Natural killer cell (primary cell): Measurements from ENCODE around the gene MERTK. TPM values are rescaled to one million over a fixed set of nuclear protein-coding genes. Genes with fewer than 3 reads are reported as not detected.

Source experiments
- ATAC-seq, 3 donors: fragments of 150-1000 bp in 2 of 3; fragments of 200-7000 bp in 1 of 3; cut with Tn5 transposase; 1 replicate in 1 of 3; 2 replicates in 2 of 3; pipeline ENCODE4 v1.10.0; 2021; ENCODE audit warnings: mild to moderate bottlenecking in 2 of 3, moderate library complexity in 2 of 3
- DNase-seq, 2 donors: peaks; one replicate each; pipeline versions ENCODE4 v3.0.0 to v3.0.0-alpha.2; 2013 to 2021; ENCODE audit warnings: mixed read lengths in 1 of 2
- H3K27ac ChIP-seq: one replicate; pipeline ENCODE4 v1.5.1; 2013; ENCODE audit warnings: mild to moderate bottlenecking, low read length
- H3K27me3 ChIP-seq: one replicate; pipeline ENCODE4 v1.6.1; 2013; ENCODE audit warnings: low read length; ENCODE audit not compliant: control insufficient read depth, insufficient read depth
- H3K36me3 ChIP-seq: one replicate; pipeline ENCODE4 v1.6.1; 2013; ENCODE audit warnings: low read length; ENCODE audit not compliant: control insufficient read depth, insufficient read depth
- H3K4me1 ChIP-seq: one replicate; pipeline ENCODE4 v1.6.1; 2013; ENCODE audit warnings: low read length; ENCODE audit not compliant: control insufficient read depth, insufficient read depth
- H3K4me3 ChIP-seq: one replicate; pipeline ENCODE4 v1.5.1; 2013; ENCODE audit warnings: low read length
- H3K9me3 ChIP-seq: one replicate; pipeline ENCODE4 v1.6.1; 2013; ENCODE audit warnings: low read length; ENCODE audit not compliant: control insufficient read depth, insufficient read depth
- H3K27ac Mint-ChIP-seq, 2 donors: one replicate each; pipeline ENCODE4 v1.8.0; 2022; ENCODE audit warnings: mild to moderate bottlenecking in 2 of 2, mixed read lengths in 2 of 2, moderate library complexity in 1 of 2
- H3K27me3 Mint-ChIP-seq, 2 donors: one replicate each; pipeline ENCODE4 v1.8.0; 2022; ENCODE audit warnings: low read depth in 2 of 2, mixed read lengths in 2 of 2
- H3K36me3 Mint-ChIP-seq: one replicate; pipeline ENCODE4 v1.8.0; 2022; ENCODE audit warnings: mixed read lengths
- H3K4me1 Mint-ChIP-seq, 2 donors: one replicate each; pipeline ENCODE4 v1.8.0; 2022; ENCODE audit warnings: mixed read lengths in 2 of 2
- H3K4me3 Mint-ChIP-seq: one replicate; pipeline ENCODE4 v1.8.0; 2022; ENCODE audit warnings: mild to moderate bottlenecking, moderate library complexity, mixed read lengths
- H3K9me3 Mint-ChIP-seq, 2 donors: one replicate each; pipeline ENCODE4 v1.8.0; 2022; ENCODE audit warnings: mixed read lengths in 2 of 2
- WGBS: methylation state at CpG from one replicate; pipeline ENCODE4 v1.1.7; 2013; ENCODE audit warnings: missing lambda C conversion rate; ENCODE audit not compliant: insufficient coverage; 5-methylcytosine and 5-hydroxymethylcytosine counted together
- intact Hi-C: fragments of 100-400 bp; cut with micrococcal nuclease; formaldehyde crosslinking; loops from one replicate; pipeline ENCODE4 v1.14.2; 2022
- total RNA-seq, 4 donors: library from RNA; stranded (reverse); fragments of 120-200 nt in 1 of 4; gene quantifications; one replicate each; pipeline versions ENCODE4 v1.2.3 to v1.2.4, GENCODE V29; 2013 to 2022
- TF ChIP-seq, protein P1 (sequence below): fragments of 200-600 bp; IDR thresholded peaks from one replicate; pipeline ENCODE4 v1.8.0; 2022; ENCODE audit warnings: antibody characterized with exemption

MERTK gene
- total RNA-seq, 3 donors from 2014 or later (not counting 1 experiment from before 2014, with no cell fraction given), result 0.38 to 1.2 (median 0.45) TPM

GRCh38 chr2:112019569-112019982 lies 121.2 kb downstream of the MERTK start:
- Histone ChIP-seq H3K36me3 (no peaks in the 10 kb centered on the region), H3K4me3 (no peak overlapping the region), H3K9me3 (no peaks in the 10 kb centered on the region), H3K27me3 (no peaks in the 10 kb centered on the region), H3K4me1 (no peaks in the 10 kb centered on the region), H3K27ac (no peak overlapping the region)
- ATAC-seq, result no peak
- TF ChIP-seq, protein P1, sequence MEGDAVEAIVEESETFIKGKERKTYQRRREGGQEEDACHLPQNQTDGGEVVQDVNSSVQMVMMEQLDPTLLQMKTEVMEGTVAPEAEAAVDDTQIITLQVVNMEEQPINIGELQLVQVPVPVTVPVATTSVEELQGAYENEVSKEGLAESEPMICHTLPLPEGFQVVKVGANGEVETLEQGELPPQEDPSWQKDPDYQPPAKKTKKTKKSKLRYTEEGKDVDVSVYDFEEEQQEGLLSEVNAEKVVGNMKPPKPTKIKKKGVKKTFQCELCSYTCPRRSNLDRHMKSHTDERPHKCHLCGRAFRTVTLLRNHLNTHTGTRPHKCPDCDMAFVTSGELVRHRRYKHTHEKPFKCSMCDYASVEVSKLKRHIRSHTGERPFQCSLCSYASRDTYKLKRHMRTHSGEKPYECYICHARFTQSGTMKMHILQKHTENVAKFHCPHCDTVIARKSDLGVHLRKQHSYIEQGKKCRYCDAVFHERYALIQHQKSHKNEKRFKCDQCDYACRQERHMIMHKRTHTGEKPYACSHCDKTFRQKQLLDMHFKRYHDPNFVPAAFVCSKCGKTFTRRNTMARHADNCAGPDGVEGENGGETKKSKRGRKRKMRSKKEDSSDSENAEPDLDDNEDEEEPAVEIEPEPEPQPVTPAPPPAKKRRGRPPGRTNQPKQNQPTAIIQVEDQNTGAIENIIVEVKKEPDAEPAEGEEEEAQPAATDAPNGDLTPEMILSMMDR, result no peak
- peaks cover 9 to 10% of the 10 kb centered on the region in 2 donors for H3K27me3 Mint-ChIP-seq
- no peaks in the 10 kb centered on the region for H3K36me3 Mint-ChIP-seq
- DNase-seq, result no peak
- H3K27ac Mint-ChIP-seq, result no peak overlapping the region
- 92% methylated on average over 4 of the region's 4 CpGs for WGBS
- H3K4me1 Mint-ChIP-seq, result peaks cover 0 to 8% of the 10 kb centered on the region in 2 donors
- H3K4me3 Mint-ChIP-seq, result no peak overlapping the region
- intact Hi-C loops, result no loop called here
- H3K9me3 Mint-ChIP-seq, result no peaks in the 10 kb centered on the region

- H3K36me3 ChIP-seq, result no peaks in the 10 kb centered on the region
- H3K27ac ChIP-seq, result no peak overlapping the region
- TF ChIP-seq, protein P1, result no peak
Measured at GRCh38 chr2:112020561-112020960, 122.2 kb downstream of the MERTK start.

GRCh38 chr2:112021290-112021689 lies 122.9 kb downstream of the MERTK start:
- Histone ChIP-seq H3K36me3 (no peaks in the 10 kb centered on the region), H3K9me3 (no peaks in the 10 kb centered on the region), H3K27ac (no peak overlapping the region), H3K4me1 (no peaks in the 10 kb centered on the region), H3K27me3 (no peaks in the 10 kb centered on the region), H3K4me3 (no peak overlapping the region)
- Mint-ChIP-seq H3K36me3 (no peaks in the 10 kb centered on the region), H3K4me1 (peaks cover 0 to 8% of the 10 kb centered on the region in 2 donors), H3K27ac (no peak overlapping the region), H3K9me3 (no peaks in the 10 kb centered on the region), H3K27me3 (peaks cover 4 to 9% of the 10 kb centered on the region in 2 donors), H3K4me3 (no peak overlapping the region)
- DNase-seq, result no peak
- intact Hi-C loops, result no loop called here
- no peak for ATAC-seq
- TF ChIP-seq, protein P1, result no peak
- 93% methylated on average over 10 of the region's 10 CpGs for WGBS

More at GRCh38 chr2:112020561-112020960, 122.2 kb downstream of the MERTK start:
- no peak for ATAC-seq
- peak in 1 of 2 donors; percentile 3 for DNase-seq
- Histone ChIP-seq H3K4me3 (no peak overlapping the region), H3K4me1 (no peaks in the 10 kb centered on the region), H3K27me3 (no peaks in the 10 kb centered on the region), H3K9me3 (no peaks in the 10 kb centered on the region)
- H3K27me3 Mint-ChIP-seq, result peaks cover 9 to 10% of the 10 kb centered on the region in 2 donors
- H3K4me1 Mint-ChIP-seq, result peaks cover 0 to 8% of the 10 kb centered on the region in 2 donors
- intact Hi-C loops, result no loop called here
- no peak overlapping the region for H3K27ac Mint-ChIP-seq
- no peaks in the 10 kb centered on the region for H3K9me3 Mint-ChIP-seq
- H3K36me3 Mint-ChIP-seq, result no peaks in the 10 kb centered on the region
- no peak overlapping the region for H3K4me3 Mint-ChIP-seq
- 94% methylated on average over 3 of the region's 3 CpGs for WGBS

GRCh38 chr2:112021781-112022231 lies 123.4 kb downstream of the MERTK start:
- no peaks in the 10 kb centered on the region for H3K27me3 ChIP-seq
- H3K36me3 Mint-ChIP-seq, result no peaks in the 10 kb centered on the region
- ATAC-seq, result no peak

More at GRCh38 chr2:112021781-112022231, 123.4 kb downstream of the MERTK start:
- Histone ChIP-seq H3K9me3 (no peaks in the 10 kb centered on the region), H3K4me3 (no peak overlapping the region), H3K27ac (no peak overlapping the region), H3K36me3 (no peaks in the 10 kb centered on the region), H3K4me1 (no peaks in the 10 kb centered on the region)
- H3K9me3 Mint-ChIP-seq, result no peaks in the 10 kb centered on the region
- intact Hi-C loops, result no loop called here
- H3K27ac Mint-ChIP-seq, result no peak overlapping the region
- peaks cover 0 to 8% of the 10 kb centered on the region in 2 donors for H3K4me1 Mint-ChIP-seq
- peaks cover 0 to 9% of the 10 kb centered on the region in 2 donors for H3K27me3 Mint-ChIP-seq
- no peak for DNase-seq
- TF ChIP-seq, protein P1, result no peak
- WGBS, result 91% methylated on average over 8 of the region's 8 CpGs
- H3K4me3 Mint-ChIP-seq, result no peak overlapping the region
